IMR-90 (cell line): ENCODE measurements around the gene ABO. TPM values are rescaled to one million over a fixed set of nuclear protein-coding genes. Genes with fewer than 3 reads are reported as not detected.

Experiments used
- ATAC-seq: fragments of 200-7000 bp; cut with Tn5 transposase; 2 replicates; pipeline ENCODE4 v1.9.1; 2020; ENCODE audit warnings: low read depth, mild to moderate bottlenecking, moderate library complexity
- BruUV-seq: library from RNA; stranded (reverse); fragments of 400-500 nt; replicated peaks from 2 replicates; lab custom pipeline; 2021; lab: Mats Ljungman, UMichigan
- CTCF ChIA-PET: fragments of 300-600 bp; formaldehyde crosslinking; extraction: SDS; loops from one replicate; lab custom pipeline; 2021; ENCODE audit warnings: antibody characterized with exemption; lab: Yijun Ruan, JAX
- POLR2A ChIA-PET: fragments of 300-600 bp; sonication (Branson Sonifier 250); formaldehyde crosslinking; loops from one replicate; lab custom pipeline; 2022; ENCODE audit warnings: antibody characterized with exemption; ENCODE audit not compliant: unreplicated experiment; lab: Charles Lee
- DNase-seq: peaks from one replicate; pipeline ENCODE4 v3.0.0; 2013
- H2AFZ ChIP-seq: replicated peaks from 2 replicates; pipeline ENCODE3; 2013; ENCODE audit warnings: low read length, mild to moderate bottlenecking; ENCODE audit not compliant: poor library complexity
- H2AK5ac ChIP-seq: 2 replicates; pipeline ENCODE4 v1.6.1; 2013; ENCODE audit warnings: low read depth, low read length, inconsistent platforms
- H2AK9ac ChIP-seq: replicated peaks from 2 replicates; pipeline ENCODE3; 2013; ENCODE audit warnings: mild to moderate bottlenecking, low read depth, low read length, moderate library complexity; ENCODE audit not compliant: poor library complexity
- H2BK120ac ChIP-seq: 2 replicates; pipeline ENCODE4 v1.6.1; 2013; ENCODE audit warnings: low read depth, low read length, inconsistent platforms
- H2BK15ac ChIP-seq: 3 replicates; pipeline ENCODE4 v1.6.1; 2013; ENCODE audit warnings: low read depth, low read length, inconsistent platforms
- H2BK20ac ChIP-seq: 2 replicates; pipeline ENCODE4 v1.6.1; 2013; ENCODE audit warnings: low read depth, mild to moderate bottlenecking, inconsistent platforms, low read length, moderate library complexity
- H2BK5ac ChIP-seq: 2 replicates; pipeline ENCODE4 v1.6.1; 2013; ENCODE audit warnings: mild to moderate bottlenecking, low read depth, low read length, inconsistent platforms; ENCODE audit not compliant: poor library complexity, severe bottlenecking
- H3K14ac ChIP-seq: replicated peaks from 2 replicates; pipeline ENCODE4 v1.6.1; 2013; ENCODE audit warnings: low read depth, low read length, inconsistent platforms
- H3K18ac ChIP-seq: 2 replicates; pipeline ENCODE4 v1.6.1; 2013; ENCODE audit warnings: low read depth, low read length, control low read depth
- H3K23ac ChIP-seq: 2 replicates; pipeline ENCODE4 v1.6.1; 2013; ENCODE audit warnings: low read depth, low read length, inconsistent platforms
- H3K27ac ChIP-seq: 2 replicates; pipeline ENCODE4 v1.5.1; 2013; ENCODE audit warnings: mild to moderate bottlenecking, control low read depth, low read length; ENCODE audit not compliant: insufficient read depth
- H3K27me3 ChIP-seq: 2 replicates; pipeline ENCODE4 v1.6.1; 2013; ENCODE audit warnings: low read length; ENCODE audit not compliant: control insufficient read depth, insufficient read depth
- H3K36me3 ChIP-seq: 2 replicates; pipeline ENCODE4 v1.6.1; 2013; ENCODE audit warnings: low read length, mixed read lengths; ENCODE audit not compliant: control insufficient read depth, insufficient read depth
- H3K4ac ChIP-seq: 2 replicates; pipeline ENCODE4 v1.6.1; 2013; ENCODE audit warnings: low read depth, low read length, inconsistent platforms
- H3K4me1 ChIP-seq: 2 replicates; pipeline ENCODE4 v1.6.1; 2013; ENCODE audit warnings: low read length, mixed read lengths; ENCODE audit not compliant: control insufficient read depth, insufficient read depth
- H3K4me2 ChIP-seq: 2 replicates; pipeline ENCODE4 v1.6.1; 2013; ENCODE audit warnings: low read depth, mild to moderate bottlenecking, control low read depth, low read length, moderate library complexity
- H3K4me3 ChIP-seq: 2 replicates; pipeline ENCODE4 v1.5.1; 2013; ENCODE audit warnings: low read depth, mild to moderate bottlenecking, control low read depth, low read length, moderate library complexity; ENCODE audit not compliant: insufficient read depth
- H3K56ac ChIP-seq: 2 replicates; pipeline ENCODE4 v1.6.1; 2013; ENCODE audit warnings: low read length, inconsistent platforms; ENCODE audit not compliant: insufficient read depth; ENCODE audit errors: extremely low read depth
- H3K79me1 ChIP-seq, 2 experiments: 2 replicates each; pipeline ENCODE4 v1.6.1; 2013; ENCODE audit warnings: low read length in 2 of 2, inconsistent platforms in 1 of 2, low read depth in 1 of 2
- H3K9ac ChIP-seq: 2 replicates; pipeline ENCODE4 v1.6.1; 2013; ENCODE audit warnings: low read depth, low read length, control low read depth
- H3K9me1 ChIP-seq: 2 replicates; pipeline ENCODE4 v1.6.1; 2013; ENCODE audit warnings: low read length, inconsistent platforms; ENCODE audit not compliant: insufficient read depth
- H3K9me3 ChIP-seq: 2 replicates; pipeline ENCODE4 v1.6.1; 2013; ENCODE audit warnings: low read length; ENCODE audit not compliant: control insufficient read depth, insufficient read depth
- H4K20me1 ChIP-seq: 2 replicates; pipeline ENCODE4 v1.6.1; 2013; ENCODE audit warnings: low read length, inconsistent platforms; ENCODE audit not compliant: insufficient read depth
- H4K5ac ChIP-seq: 2 replicates; pipeline ENCODE4 v1.6.1; 2013; ENCODE audit warnings: mild to moderate bottlenecking, low read depth, low read length, control low read depth
- H4K8ac ChIP-seq, 2 experiments: 2 replicates each; pipeline ENCODE4 v1.6.1; 2013; ENCODE audit warnings: low read depth in 2 of 2, low read length in 2 of 2, control low read depth in 1 of 2, inconsistent platforms in 1 of 2
- H4K91ac ChIP-seq: 2 replicates; pipeline ENCODE4 v1.6.1; 2013; ENCODE audit warnings: low read depth, low read length, inconsistent platforms; ENCODE audit not compliant: insufficient read depth
- MAFK ChIP-seq: IDR thresholded peaks from 2 replicates; pipeline ENCODE4 v1.6.1; 2012; ENCODE audit warnings: low read depth, low read length, improper control_type of control experiment
- WGBS, 2 experiments: methylation state at CpG; one replicate each; pipeline versions ENCODE4 v1.1.5 to v1.1.7; 2013; ENCODE audit warnings: missing lambda C conversion rate in 2 of 2; ENCODE audit not compliant: insufficient read length in 1 of 2; ENCODE audit errors: extremely low coverage in 2 of 2; 5-methylcytosine and 5-hydroxymethylcytosine counted together
- dilution Hi-C: fragments of 300-500 bp; cut with HindIII; formaldehyde crosslinking; loops from one replicate; pipeline ENCODE4 v1.14.3; 2018; ENCODE audit warnings: low sequenced_read_pairs; ENCODE audit not compliant: unreplicated experiment
- in situ Hi-C: fragments of 300-500 bp; cut with MboI; formaldehyde crosslinking; loops from 3 replicates; pipeline ENCODE4 v1.14.3; 2019; ENCODE audit warnings: low sequenced_read_pairs, inconsistent platforms, mixed read lengths
- intact Hi-C: fragments of 100-400 bp; cut with micrococcal nuclease; formaldehyde crosslinking; loops from 2 replicates; pipeline ENCODE4 v1.10.0; 2022
- polyA plus RNA-seq, 3 experiments: library from polyadenylated mRNA; depleted of rRNA; stranded (reverse); fragments of >200 nt; gene quantifications; 2 replicates each; pipeline ENCODE4 v1.2.3, GENCODE V29; 2012; ENCODE audit warnings: low replicate concordance in 1 of 3
- total RNA-seq: library from RNA; depleted of rRNA; stranded (reverse); fragments of >200 nt; gene quantifications from 2 replicates; pipeline ENCODE4 v1.2.3, GENCODE V29; 2012

ABO gene
- total and polyA plus RNA-seq, 2 of the 4 experiments (the other 2 are of a cell fraction), result not detected

- no peak overlapping the region for H3K14ac ChIP-seq
- CTCF ChIA-PET, result no interaction called here
- no peak overlapping the region for H4K8ac ChIP-seq
- H3K27me3 ChIP-seq, result peaks cover 8% of the 10 kb centered on the region
- TF ChIP-seq MAFK, result no peak
- no peaks in the 10 kb centered on the region for H3K36me3 ChIP-seq
- no peak overlapping the region for H4K5ac ChIP-seq
- DNase-seq (no peak), ATAC-seq (no peak)
- H3K9me1 ChIP-seq, result no peaks in the 10 kb centered on the region
- H2BK120ac ChIP-seq, result no peak overlapping the region
- no peaks in the 10 kb centered on the region for H4K20me1 ChIP-seq
- no peak overlapping the region for H2AFZ ChIP-seq
- no peak overlapping the region for H3K56ac ChIP-seq
- no peaks in the 10 kb centered on the region for H3K79me1 ChIP-seq
- H2AK5ac ChIP-seq, result no peak overlapping the region
- no peak overlapping the region for H3K4me3 ChIP-seq
- no peak overlapping the region for H3K18ac ChIP-seq
- no peak overlapping the region for H3K23ac ChIP-seq
- POLR2A ChIA-PET, result no interaction called here
- intact Hi-C loops, result no loop called here
- no peak overlapping the region for H2BK20ac ChIP-seq
- no peak overlapping the region for H3K27ac ChIP-seq
- in situ Hi-C loops, result no loop called here
- no peak overlapping the region for H3K4me2 ChIP-seq
- H2BK5ac ChIP-seq, result no peak overlapping the region
- H3K4ac ChIP-seq, result no peak overlapping the region
- no TSS peak for BruUV-seq
- H3K9me3 ChIP-seq, result no peaks in the 10 kb centered on the region
- H4K91ac ChIP-seq, result no peak overlapping the region
- no peak overlapping the region for H2BK15ac ChIP-seq
- H3K9ac ChIP-seq, result no peak overlapping the region
- 69% methylated on average over 3 of the region's 11 CpGs; no CpG with 5 or more reads in 1 of the 2 experiments for WGBS, 2 experiments
- dilution Hi-C loops, result no loop called here
- H3K4me1 ChIP-seq, result no peaks in the 10 kb centered on the region
- H2AK9ac ChIP-seq, result no peak overlapping the region
Measured at GRCh38 chr9:133227242-133227860, 47.6 kb downstream of the ABO start.
